Glomerular visceral epithelial cell (primary cell): Measurements from ENCODE around the gene U2AF2.
A peak's percentile ranks its signal among the peaks of the same experiment; 100 is the strongest.

Experiments used
- DNase-seq: peaks from one replicate; pipeline ENCODE4 v3.0.0-alpha.2; 2016; ENCODE audit errors: extremely low spot score

The U2AF2 gene

GRCh38 chr19:55643003-55643886 is 11.6 kb upstream of the U2AF2 start, which contains the start of gene ZNF581:
Gene ZNF581, plus strand, starts transcription at chr19:55643649. Its CDS starts 923 bp downstream, at chr19:55644572.
- DNase-seq, result peak; percentile 83

- DNase-seq, result peak; percentile 21
Observed at GRCh38 chr19:55643887-55644176, 11.0 kb upstream of the U2AF2 start.

- no peak for DNase-seq
Observed at GRCh38 chr19:55644191-55644833, 10.5 kb upstream of the U2AF2 start.

GRCh38 chr19:55644842-55645511 is 9.9 kb upstream of the U2AF2 start:
- peak; percentile 62 for DNase-seq

GRCh38 chr19:55645512-55645881 is 9.3 kb upstream of the U2AF2 start:
- DNase-seq, result no peak

DNA sequence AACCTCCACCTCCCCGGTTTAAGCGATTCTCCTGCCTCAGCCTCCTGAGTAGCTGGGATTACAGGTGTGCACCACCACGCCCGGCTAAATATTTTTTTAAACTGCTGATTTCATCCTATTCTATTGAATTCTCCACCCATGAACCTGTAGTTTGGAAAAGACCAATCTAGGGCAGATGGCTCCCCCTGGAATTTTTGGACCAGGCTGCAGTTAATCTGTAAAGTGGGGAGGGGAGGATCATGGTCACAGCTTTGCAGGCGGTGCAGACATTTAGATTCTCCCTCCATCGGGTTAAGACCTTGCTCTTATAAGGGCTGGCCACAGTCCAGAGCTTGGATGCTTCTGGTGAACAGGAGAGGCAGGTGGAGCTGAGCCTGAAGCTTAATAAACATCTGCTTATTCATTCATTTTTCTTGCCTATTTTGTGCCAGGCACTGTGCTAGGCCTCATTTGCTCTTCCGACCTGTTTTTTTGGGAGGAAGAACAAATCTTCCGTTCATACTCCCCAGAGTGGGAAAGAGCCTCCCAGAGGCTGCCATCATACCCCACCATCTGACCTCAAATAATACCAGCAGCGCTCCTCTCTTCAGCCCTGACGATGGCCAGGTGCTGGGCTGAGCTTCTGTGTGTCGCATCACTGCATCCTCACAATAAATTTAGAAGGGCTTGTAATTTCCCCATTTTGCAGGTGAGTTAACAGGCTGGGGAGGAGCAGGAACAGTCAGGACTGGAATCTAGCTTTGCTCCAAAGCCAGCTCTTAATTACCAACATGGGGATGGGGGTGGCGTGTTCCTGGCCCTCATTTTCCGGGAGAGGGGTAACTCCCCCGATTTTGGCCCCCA is 7.7 kb upstream of the U2AF2 start:
- no peak for DNase-seq

DNA sequence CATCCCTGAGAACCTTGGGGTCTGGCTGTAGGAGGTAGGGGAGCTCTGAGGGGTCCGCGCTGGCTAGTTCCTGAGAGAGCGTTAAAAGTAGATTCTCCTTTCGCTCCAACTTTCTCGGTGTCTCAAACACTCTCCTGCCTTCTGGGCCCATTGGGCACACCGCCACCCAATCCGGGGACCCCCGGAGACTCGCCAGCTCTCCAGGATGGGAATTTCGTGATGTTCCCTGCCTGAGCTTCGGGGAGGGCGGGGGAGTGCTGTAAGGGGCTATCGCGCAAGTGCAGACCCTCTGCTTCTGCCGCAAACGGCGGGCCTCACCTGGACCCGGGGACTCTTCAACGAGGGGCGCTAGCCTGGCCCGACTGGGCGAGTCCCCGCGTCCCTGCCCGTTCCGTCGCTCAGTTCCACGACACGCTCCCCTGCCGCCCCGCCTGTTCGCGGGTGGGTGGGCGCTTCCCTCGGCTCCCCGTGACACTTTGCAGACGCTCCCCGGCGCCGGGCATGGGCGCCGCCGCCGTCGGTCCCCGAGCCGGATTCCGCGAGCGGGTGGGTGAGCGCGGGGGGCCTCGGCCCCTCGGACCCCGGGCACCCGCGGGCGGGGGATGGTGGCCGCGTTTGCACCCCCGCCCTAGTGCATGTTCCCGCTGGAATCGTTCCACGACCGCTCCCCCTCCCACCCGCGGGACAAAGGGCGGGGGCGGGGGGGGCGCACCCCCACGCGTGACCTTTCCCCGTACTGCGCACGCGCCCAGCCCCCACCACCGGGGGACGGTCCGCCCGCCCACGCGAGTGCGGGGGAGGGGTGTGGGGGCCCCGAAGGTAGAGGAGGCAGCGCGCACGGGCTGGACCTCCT is 6.9 kb upstream of the U2AF2 start, which contains the start of gene CCDC106:
TSS of gene CCDC106 (plus strand) at position 481 of the 853 bp plus-strand sequence. CDS start 835 bp downstream, outside the sequence.
- peak; percentile 70 for DNase-seq

DNA sequence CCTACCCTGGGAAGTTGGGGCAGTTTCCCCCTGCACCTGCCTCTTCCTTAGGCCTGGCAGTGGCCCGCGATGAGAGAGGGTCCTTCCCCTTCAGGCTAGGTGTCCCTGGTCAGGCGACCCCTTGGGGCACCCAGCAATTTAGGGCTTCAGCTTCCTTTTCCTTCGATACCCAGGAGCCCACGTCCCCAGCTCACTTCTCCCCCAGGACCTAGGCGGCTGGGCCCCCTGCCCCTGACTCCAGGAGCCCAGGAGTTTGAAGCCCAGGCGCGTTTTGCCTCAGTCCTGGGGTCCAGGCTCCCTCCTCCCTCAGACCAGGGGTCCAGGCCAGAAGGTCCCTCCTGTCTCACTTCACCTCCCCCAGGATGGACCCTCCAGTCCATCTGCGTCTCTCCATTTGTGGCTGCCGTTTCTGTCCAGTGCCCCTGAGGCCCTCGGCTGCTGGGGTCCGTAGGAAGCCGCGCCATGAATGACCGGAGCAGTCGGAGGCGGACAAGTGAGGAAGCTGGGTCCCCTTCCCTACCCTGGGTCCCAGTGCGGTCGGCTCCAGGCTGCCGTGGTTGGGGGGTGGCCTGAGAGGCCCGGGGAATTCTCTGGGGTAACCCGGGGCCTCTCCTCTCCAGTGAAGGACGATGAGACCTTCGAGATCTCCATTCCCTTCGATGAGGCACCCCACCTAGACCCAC is 6.1 kb upstream of the U2AF2 start:
- DNase-seq, result no peak

DNA sequence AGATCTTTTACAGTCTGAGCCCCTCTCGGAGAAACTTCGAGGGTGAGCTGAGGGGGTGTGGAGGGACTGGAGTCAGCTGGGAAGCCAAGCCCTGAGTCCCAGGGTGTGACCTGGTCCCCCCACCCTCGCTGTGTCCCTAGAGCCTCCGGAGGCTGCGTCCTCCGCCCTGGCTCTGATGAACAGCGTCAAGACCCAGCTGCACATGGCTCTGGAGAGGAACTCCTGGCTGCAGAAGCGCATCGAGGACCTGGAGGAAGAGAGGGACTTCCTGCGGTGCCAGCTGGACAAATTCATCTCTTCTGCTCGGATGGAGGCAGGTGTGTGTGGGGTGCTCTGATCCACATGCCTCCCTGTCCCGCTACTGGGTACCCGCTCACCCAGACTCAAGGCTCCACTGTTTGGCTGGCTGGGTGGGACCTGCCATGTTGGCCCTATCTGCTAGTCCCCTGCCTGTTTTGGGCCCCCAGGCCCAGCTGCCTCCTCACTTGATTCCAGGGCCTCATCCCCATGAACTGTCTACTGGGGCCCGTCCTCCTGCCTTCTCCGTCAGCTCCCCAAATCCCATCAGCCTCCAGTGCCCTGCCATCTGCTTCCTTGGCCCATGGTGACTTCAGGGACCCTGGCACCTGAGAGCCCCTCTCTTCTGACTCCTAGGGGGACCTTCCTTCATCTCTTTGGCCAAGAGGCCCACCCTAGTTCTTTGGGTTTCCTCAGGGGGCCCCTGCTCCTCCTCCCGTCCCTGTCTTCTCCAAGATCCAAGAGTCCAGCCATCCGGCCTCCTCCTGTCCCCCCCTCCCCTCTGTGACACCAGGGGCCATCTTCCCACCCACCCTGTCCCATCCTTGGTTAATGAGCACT is 5.3 kb upstream of the U2AF2 start:
- DNase-seq, result no peak

DNA sequence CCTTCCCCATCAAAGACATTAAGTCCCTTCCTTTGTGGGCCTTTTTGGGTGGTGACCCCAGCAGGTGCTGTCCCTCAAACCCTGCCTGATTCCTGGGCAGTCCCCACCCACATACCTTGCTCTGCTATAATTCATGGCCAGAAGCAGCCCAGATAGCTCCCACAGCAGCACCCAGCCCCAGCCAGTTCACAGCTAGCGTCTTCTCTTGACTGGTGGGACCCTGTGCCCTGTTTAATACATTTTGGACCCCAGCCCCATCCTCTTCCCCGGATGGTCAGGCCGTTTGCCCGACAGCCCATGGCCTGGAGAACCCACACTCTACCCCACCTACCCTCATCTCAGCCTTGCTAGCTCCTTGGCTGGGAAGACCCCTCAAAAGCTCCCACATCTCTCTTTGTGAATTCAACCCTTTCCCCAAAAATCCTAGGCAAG is 4.7 kb upstream of the U2AF2 start:
- no peak for DNase-seq

GRCh38 chr19:55650602-55651230 is 4.1 kb upstream of the U2AF2 start:
- no peak for DNase-seq

- no peak for DNase-seq
Observed at GRCh38 chr19:55651236-55651635, 3.6 kb upstream of the U2AF2 start.

DNA sequence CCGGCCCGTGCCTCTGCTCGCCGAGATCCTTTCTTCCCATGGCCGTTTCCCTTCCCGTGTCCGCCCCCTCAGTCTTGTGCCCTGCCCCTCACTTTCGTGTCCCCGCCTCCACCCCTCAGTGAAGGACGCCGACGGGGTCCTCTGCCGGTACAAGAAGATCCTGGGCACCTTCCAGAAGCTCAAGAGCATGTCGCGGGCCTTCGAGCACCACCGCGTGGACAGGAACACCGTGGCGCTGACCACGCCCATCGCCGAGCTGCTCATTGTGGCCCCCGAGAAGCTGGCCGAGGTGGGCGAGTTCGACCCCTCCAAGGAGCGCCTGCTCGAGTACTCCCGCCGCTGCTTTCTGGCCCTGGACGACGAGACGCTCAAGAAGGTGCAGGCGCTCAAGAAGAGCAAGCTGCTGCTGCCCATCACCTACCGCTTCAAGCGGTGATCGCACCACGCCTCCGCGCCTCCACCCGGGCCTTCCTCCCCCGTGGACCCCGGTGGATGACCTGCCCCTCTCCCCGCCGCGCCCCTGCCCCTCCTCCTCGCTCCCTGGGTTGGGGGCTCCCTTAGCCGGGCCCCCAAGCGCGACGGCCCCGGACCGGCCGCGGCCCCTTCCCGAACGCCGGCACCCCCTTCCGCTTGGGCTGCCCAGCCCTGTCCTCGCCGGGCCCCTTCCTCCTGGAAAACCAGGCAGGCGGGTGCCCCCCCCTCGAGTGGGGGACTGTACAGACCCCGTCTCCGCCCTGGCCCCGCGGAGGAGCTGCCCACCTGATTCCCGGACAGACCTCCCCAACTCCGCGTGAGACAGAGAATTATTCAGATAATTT is 2.3 kb upstream of the U2AF2 start:
- DNase-seq, result no peak

- DNase-seq, result peak; percentile 100
Observed at GRCh38 chr19:55653651-55654322, 1.0 kb upstream of the U2AF2 start.

DNA sequence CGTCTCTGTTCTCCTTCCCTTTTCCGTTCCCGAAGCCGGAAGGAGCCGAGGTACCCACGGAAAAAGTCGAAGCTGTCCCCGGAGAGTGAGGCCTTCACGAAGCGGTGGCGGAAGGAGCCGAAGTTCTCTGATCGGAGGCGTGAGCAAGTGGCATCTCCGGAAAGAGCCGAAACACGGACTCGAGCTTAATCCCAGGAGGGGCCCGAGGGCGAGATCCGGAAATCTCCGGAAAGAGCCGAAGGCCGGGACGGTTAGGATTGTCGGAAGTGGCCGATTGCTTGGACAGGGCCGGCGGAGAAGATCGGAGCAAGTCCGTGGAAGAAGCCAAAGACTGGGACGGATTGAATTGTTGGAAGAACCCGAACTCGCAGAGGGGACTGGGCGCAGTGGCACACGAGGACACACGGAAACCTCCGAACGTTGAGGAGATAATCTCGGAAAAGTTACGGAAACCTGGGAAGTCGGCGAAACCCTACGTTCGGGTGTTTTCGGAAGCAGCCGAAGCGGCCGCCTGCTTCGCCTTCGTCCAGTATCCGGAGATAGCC is 440 bp upstream of the U2AF2 start:
- peak; percentile 100 for DNase-seq

DNA sequence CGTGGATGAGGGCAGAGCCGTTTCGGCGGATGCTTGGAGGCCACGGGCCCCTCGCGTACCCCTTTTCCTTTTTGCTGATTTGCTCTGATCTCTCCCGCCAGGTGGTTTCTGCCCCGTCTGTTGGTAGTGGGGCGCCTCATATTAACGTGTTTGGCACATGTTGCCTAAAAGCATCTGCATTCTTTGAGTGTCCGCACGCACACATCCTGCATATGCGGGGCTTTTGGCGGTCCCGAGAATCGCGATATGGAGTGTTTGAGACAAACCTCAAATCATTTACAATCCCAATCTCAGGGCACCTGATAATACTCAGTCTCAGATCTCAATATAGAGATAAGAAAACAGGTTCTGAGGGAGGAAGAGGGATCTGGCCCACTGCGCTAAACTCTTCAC is 809 bp downstream of the U2AF2 start:
- DNase-seq, result no peak

- no peak for DNase-seq
Observed at GRCh38 chr19:55656552-55656951, 1.7 kb downstream of the U2AF2 start.
